Stimulated activated memory B cell treated with anti-CD40 and anti-IgM and Interleukin-4, amounts not matched to agents 10 μg/mL and 1 μg/mL and 100 μg/mL, for 72 hours (primary cell): Measurements from ENCODE around the gene MEPE.

ENCODE experiments used
- ATAC-seq: fragments of 150-1000 bp; cut with Tn5 transposase; 2 replicates; pipeline ENCODE4 v1.10.0; 2021
- H3K27ac Mint-ChIP-seq: one replicate; pipeline ENCODE4 v1.8.0; 2022; ENCODE audit warnings: mild to moderate bottlenecking, mixed read lengths
- H3K27me3 Mint-ChIP-seq: one replicate; pipeline ENCODE4 v1.8.0; 2022; ENCODE audit warnings: mixed read lengths
- H3K36me3 Mint-ChIP-seq: one replicate; pipeline ENCODE4 v1.8.0; 2022; ENCODE audit warnings: mixed read lengths
- H3K4me1 Mint-ChIP-seq: one replicate; pipeline ENCODE4 v1.8.0; 2022; ENCODE audit warnings: mixed read lengths
- H3K4me3 Mint-ChIP-seq: one replicate; pipeline ENCODE4 v1.8.0; 2022; ENCODE audit warnings: mild to moderate bottlenecking, moderate library complexity, mixed read lengths
- H3K9me3 Mint-ChIP-seq: one replicate; pipeline ENCODE4 v1.8.0; 2022; ENCODE audit warnings: mixed read lengths

MEPE gene

DNA sequence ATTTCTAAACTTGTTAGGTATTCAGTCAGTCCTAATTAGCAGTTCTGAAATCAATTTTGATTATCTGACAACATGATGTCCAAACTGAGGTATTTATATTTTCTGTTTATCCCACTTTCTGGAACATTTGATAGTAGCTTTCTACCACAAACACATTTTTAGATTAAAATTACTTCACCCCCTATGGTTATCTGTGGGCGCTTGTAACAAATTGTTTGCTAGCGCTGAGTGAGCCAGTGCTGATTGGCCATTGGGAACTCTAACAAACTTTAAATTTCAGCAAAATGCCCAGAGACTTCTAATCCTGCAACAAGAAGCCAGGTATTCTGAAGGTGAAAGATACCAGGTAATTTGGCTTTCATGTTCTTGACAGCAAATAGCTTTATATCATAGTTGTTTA is at the start of gene MEPE:
Gene MEPE (plus strand): TSS at position 301 of the 400 bp plus-strand sequence. CDS start 1,746 bp downstream, outside the sequence.
- no peaks in the 10 kb centered on the region for H3K9me3 Mint-ChIP-seq
- no peak for ATAC-seq
- H3K4me3 Mint-ChIP-seq = no peak within 1 kb of the TSS
- peaks cover 14% of the 10 kb centered on the region for H3K27me3 Mint-ChIP-seq
- no peak within 1 kb of the TSS for H3K27ac Mint-ChIP-seq
- no peaks in the 10 kb centered on the region for H3K36me3 Mint-ChIP-seq
- no peaks in the 10 kb centered on the region for H3K4me1 Mint-ChIP-seq

DNA sequence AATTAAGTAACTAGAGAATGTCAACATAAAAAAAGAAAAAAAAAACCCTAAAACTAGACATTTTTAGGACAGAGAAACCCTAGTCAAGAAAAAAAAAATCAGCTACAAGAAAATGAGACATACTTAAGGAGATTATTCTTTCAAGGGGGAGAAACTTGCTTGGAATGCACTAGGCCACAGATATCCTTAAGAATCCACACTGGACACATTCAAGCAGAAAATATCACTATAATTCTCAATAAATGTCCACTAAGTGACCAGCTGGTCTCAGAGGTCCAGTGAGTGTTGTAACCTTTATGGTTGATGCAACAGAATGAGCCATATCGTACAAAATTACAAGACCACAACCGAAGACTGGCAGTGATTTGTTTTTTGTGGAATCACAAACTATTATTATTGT is 49.0 kb upstream of the MEPE start:
- Mint-ChIP-seq H3K4me1 (no peaks in the 10 kb centered on the region), H3K27ac (no peak overlapping the region), H3K4me3 (no peak overlapping the region), H3K9me3 (no peaks in the 10 kb centered on the region), H3K27me3 (no peaks in the 10 kb centered on the region), H3K36me3 (no peaks in the 10 kb centered on the region)
- no peak for ATAC-seq

- no peaks in the 10 kb centered on the region for H3K9me3 Mint-ChIP-seq
- no peak overlapping the region for H3K4me3 Mint-ChIP-seq
- H3K27me3 Mint-ChIP-seq = no peaks in the 10 kb centered on the region
- no peak overlapping the region for H3K27ac Mint-ChIP-seq
- no peaks in the 10 kb centered on the region for H3K4me1 Mint-ChIP-seq
- ATAC-seq = no peak
- no peaks in the 10 kb centered on the region for H3K36me3 Mint-ChIP-seq
These were observed 46.8 kb upstream of the MEPE start for GRCh38 chr4:87785731-87786509.

- Mint-ChIP-seq H3K4me1 (no peaks in the 10 kb centered on the region), H3K27me3 (no peaks in the 10 kb centered on the region), H3K4me3 (no peak within 1 kb of the TSS), H3K36me3 (no peaks in the 10 kb centered on the region), H3K9me3 (no peaks in the 10 kb centered on the region), H3K27ac (no peak within 1 kb of the TSS)
- no peak for ATAC-seq
These were observed 33.3 kb upstream of the MEPE start, which contains the start of gene IBSP for GRCh38 chr4:87799301-87800113. TSS of gene IBSP (plus strand) at chr4:87799554. CDS start at chr4:87802362, 2,808 bp downstream.

DNA sequence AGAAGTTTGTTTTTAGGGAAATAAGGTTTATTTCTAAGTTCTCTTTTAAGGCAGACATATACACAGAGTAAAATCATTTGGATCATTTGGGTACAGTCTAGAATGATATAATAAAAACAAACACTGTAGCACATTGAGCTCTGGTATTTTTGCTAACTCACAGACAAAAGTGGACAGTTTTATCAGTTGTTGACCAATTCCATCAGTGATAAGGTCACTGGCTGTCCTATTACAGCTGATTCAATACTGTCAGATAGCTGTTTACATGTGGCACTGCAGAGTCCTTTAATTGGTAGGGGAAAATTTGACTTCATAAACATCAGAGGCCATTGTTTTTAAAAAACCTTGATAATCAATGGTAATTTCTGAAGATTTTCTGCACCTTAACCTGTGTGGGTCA is 29.9 kb upstream of the MEPE start:
- no peak for ATAC-seq
- no peaks in the 10 kb centered on the region for H3K36me3 Mint-ChIP-seq
- H3K9me3 Mint-ChIP-seq = no peaks in the 10 kb centered on the region
- no peaks in the 10 kb centered on the region for H3K27me3 Mint-ChIP-seq
- H3K27ac Mint-ChIP-seq = no peak overlapping the region
- H3K4me3 Mint-ChIP-seq = no peak overlapping the region
- no peaks in the 10 kb centered on the region for H3K4me1 Mint-ChIP-seq

DNA sequence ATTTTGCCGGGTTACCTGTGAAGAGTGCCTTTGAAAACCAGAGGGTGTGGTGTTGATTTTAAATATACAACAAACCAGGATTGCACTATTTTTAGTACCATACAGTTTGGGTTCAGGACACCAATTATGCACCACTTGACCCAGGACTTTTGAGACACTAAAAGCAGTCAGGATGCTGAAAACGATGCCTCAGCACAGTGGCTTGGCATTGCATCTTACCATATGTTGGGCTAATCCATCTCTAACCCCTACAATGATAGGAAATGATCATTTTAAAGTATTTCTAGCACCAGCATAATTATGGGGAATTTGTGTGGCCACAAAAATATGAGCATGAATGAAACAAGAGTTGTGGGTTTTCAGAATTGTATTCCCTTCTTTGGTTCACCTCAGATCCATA is 29.3 kb upstream of the MEPE start:
- Mint-ChIP-seq H3K27ac (no peak overlapping the region), H3K4me3 (no peak overlapping the region), H3K27me3 (no peaks in the 10 kb centered on the region), H3K4me1 (no peaks in the 10 kb centered on the region), H3K36me3 (no peaks in the 10 kb centered on the region), H3K9me3 (no peaks in the 10 kb centered on the region)
- ATAC-seq = no peak

- H3K4me3 Mint-ChIP-seq = no peak overlapping the region
- no peaks in the 10 kb centered on the region for H3K9me3 Mint-ChIP-seq
- no peak overlapping the region for H3K27ac Mint-ChIP-seq
- no peaks in the 10 kb centered on the region for H3K27me3 Mint-ChIP-seq
- ATAC-seq = no peak
- no peaks in the 10 kb centered on the region for H3K36me3 Mint-ChIP-seq
- no peaks in the 10 kb centered on the region for H3K4me1 Mint-ChIP-seq
These were observed 27.9 kb upstream of the MEPE start for GRCh38 chr4:87804871-87805270.

- ATAC-seq = no peak
- Mint-ChIP-seq H3K27ac (no peak overlapping the region), H3K9me3 (no peaks in the 10 kb centered on the region), H3K4me3 (no peak overlapping the region), H3K4me1 (no peaks in the 10 kb centered on the region), H3K27me3 (no peaks in the 10 kb centered on the region), H3K36me3 (no peaks in the 10 kb centered on the region)
These were observed 26.8 kb upstream of the MEPE start for GRCh38 chr4:87805971-87806370.

- Mint-ChIP-seq H3K27me3 (no peaks in the 10 kb centered on the region), H3K9me3 (peaks cover 4% of the 10 kb centered on the region), H3K4me3 (no peak overlapping the region), H3K36me3 (no peaks in the 10 kb centered on the region), H3K4me1 (no peaks in the 10 kb centered on the region), H3K27ac (no peak overlapping the region)
- ATAC-seq = no peak
These were observed 26.2 kb upstream of the MEPE start for GRCh38 chr4:87806520-87806919.

- no peaks in the 10 kb centered on the region for H3K36me3 Mint-ChIP-seq
- no peaks in the 10 kb centered on the region for H3K27me3 Mint-ChIP-seq
- peaks cover 4% of the 10 kb centered on the region for H3K9me3 Mint-ChIP-seq
- H3K4me3 Mint-ChIP-seq = no peak overlapping the region
- H3K4me1 Mint-ChIP-seq = no peaks in the 10 kb centered on the region
- ATAC-seq = no peak
- H3K27ac Mint-ChIP-seq = no peak overlapping the region
These were observed 25.4 kb upstream of the MEPE start for GRCh38 chr4:87807402-87807801.

- no peak for ATAC-seq
- Mint-ChIP-seq H3K4me1 (no peaks in the 10 kb centered on the region), H3K27ac (no peak overlapping the region), H3K36me3 (no peaks in the 10 kb centered on the region), H3K27me3 (no peaks in the 10 kb centered on the region), H3K9me3 (peaks cover 10% of the 10 kb centered on the region), H3K4me3 (no peak overlapping the region)
These were observed 20.8 kb upstream of the MEPE start for GRCh38 chr4:87811977-87812376.

GRCh38 chr4:87819281-87819919 is 13.4 kb upstream of the MEPE start:
- Mint-ChIP-seq H3K36me3 (no peaks in the 10 kb centered on the region), H3K4me1 (no peaks in the 10 kb centered on the region), H3K9me3 (peaks cover 6% of the 10 kb centered on the region), H3K4me3 (no peak overlapping the region), H3K27me3 (peaks cover 30% of the 10 kb centered on the region), H3K27ac (no peak overlapping the region)
- no peak for ATAC-seq

GRCh38 chr4:87823200-87823599 is 9.6 kb upstream of the MEPE start:
- H3K27ac Mint-ChIP-seq = no peak overlapping the region
- no peak for ATAC-seq
- no peaks in the 10 kb centered on the region for H3K36me3 Mint-ChIP-seq

GRCh38 chr4:87823724-87824123 is 9.0 kb upstream of the MEPE start:
- Mint-ChIP-seq H3K4me1 (no peaks in the 10 kb centered on the region), H3K4me3 (no peak overlapping the region), H3K27ac (no peak overlapping the region), H3K27me3 (peaks cover 30% of the 10 kb centered on the region), H3K9me3 (peaks cover 3% of the 10 kb centered on the region), H3K36me3 (no peaks in the 10 kb centered on the region)
- ATAC-seq = no peak

More at GRCh38 chr4:87823200-87823599, 9.6 kb upstream of the MEPE start:
- Mint-ChIP-seq H3K27me3 (peaks cover 30% of the 10 kb centered on the region), H3K9me3 (peaks cover 3% of the 10 kb centered on the region), H3K4me3 (no peak overlapping the region), H3K4me1 (no peaks in the 10 kb centered on the region)

DNA sequence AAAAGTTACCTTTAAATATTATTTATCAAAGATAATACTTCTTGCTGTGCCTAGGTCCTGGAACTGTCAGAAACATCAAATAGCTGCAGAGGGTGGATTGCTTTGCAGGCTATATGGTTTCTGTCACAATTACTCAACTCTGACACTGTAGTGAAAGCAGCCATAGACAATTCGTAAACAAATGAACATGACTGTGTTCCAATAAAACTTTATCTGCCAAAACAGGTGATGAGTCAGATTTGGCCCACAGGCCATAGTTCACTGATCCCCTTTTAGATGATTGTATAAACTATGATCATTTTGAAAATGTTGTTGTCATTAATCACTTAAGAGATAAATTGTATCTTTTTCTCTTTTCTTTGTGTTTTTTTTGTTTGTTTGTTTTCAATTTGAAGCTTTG is 8.4 kb upstream of the MEPE start:
- no peaks in the 10 kb centered on the region for H3K36me3 Mint-ChIP-seq
- no peak overlapping the region for H3K4me3 Mint-ChIP-seq
- H3K27me3 Mint-ChIP-seq = peaks cover 30% of the 10 kb centered on the region
- peaks cover 3% of the 10 kb centered on the region for H3K9me3 Mint-ChIP-seq
- ATAC-seq = no peak
- no peak overlapping the region for H3K27ac Mint-ChIP-seq
- H3K4me1 Mint-ChIP-seq = no peaks in the 10 kb centered on the region
